GM18867 (cell line): ENCODE data around the gene ABAT.

Source experiments
- ATAC-seq: cut with Tn5 transposase; IDR thresholded peaks from one replicate; pipeline ENCODE4 v1.9.1; 2021; ENCODE audit warnings: mild to moderate bottlenecking, moderate library complexity; ENCODE audit not compliant: unreplicated experiment

The ABAT gene

DNA sequence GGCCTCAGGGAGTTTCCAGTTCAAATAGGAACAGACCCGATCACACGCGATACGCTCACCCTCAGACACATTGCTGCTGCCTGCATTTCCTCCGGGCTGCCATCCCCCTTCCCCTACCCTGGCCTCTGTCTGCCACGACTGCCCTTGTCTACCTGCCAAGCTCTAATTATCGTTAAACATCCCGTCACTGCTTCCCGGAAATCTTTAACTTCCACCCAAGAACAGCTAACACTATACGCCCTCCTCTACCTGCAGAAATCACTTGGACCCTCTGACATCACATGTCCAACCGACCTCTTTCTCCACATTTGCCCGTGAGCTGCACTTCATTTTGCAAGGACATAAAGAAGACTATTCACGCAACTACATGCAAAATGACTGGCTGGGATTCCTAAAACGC, 40.4 kb downstream of the ABAT start:
- ATAC-seq, result no peak

DNA sequence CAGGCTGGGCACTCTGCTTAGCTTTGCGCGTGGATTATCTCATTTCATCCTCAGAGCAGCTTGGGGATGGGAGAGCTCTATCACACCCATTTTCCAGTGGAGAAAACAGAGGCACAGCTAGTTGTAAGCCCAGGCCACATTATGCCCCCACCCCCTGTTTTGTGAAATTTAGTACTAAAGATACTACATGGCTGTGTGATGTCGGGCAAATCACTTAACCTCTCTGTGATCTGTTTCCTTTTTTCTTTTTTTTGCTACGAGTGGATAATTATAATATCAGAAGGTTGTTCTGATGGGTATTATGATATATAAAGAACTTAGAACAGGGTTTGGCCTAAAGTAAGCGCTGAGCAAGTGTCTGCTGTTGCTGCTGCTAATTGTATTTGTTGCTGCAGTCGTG, 41.6 kb downstream of the ABAT start:
- no peak for ATAC-seq

DNA sequence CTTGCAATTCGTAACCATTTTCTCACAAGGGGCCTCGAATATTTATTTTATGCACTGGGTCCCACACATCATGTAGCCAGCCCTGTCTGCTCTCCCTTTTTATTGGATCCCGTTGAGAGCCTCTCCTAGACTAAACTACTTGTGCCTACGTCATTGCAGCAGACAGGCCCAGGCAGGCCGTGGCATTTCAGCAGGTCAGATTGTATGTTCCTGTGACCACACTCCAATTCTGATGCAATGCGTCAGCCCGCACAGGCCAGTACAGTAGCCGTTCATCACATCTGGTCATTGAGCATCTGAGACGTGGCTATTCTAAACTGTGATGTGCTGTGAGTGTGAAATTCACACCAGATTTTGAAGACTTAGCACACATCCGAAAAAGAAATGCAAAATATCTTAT, 42.2 kb downstream of the ABAT start:
- no peak for ATAC-seq

DNA sequence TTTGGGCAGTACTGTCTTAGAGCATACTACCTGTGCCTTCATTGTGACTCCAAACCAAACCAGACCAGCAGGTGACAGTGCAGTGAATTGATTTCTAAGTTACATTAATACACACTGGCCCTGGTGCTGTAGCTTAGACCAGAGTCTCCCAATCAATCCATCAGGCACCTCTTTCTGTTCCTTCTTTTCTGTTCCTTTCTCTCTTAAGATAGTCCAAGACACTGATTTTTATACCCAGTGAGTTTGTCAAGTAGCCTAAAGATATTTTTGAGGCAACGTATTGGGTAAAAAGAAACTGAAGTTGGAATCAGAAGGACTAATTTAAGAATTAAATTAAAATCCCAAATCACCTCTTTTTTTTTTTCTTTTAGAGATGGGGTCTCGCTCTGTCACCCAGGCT, 43.1 kb downstream of the ABAT start:
- ATAC-seq, result no peak

DNA sequence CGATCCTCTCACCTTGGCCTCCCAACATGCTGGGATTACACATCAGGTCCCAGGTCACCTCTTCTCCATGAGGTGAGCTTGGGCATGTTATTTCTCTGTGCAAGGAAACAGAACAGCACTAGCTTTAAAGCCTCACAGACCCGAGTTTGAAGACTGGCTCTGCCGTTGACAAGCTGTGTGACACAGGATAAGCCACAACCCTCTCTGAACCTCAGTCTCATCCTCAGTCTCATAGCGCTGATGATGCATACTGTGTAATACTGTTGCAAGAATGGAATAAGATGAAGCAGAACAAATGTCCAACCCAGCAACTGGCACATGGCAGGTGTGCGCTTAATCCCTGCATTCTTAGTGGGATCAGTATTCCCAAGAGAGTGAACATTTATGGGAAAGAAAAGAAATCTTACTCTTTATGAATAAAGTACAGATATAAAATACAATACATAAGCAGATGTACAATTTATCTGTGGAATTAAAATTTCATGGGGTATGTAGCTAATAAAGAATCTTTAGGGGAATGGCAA, 43.5 kb downstream of the ABAT start:
- ATAC-seq, result no peak

DNA sequence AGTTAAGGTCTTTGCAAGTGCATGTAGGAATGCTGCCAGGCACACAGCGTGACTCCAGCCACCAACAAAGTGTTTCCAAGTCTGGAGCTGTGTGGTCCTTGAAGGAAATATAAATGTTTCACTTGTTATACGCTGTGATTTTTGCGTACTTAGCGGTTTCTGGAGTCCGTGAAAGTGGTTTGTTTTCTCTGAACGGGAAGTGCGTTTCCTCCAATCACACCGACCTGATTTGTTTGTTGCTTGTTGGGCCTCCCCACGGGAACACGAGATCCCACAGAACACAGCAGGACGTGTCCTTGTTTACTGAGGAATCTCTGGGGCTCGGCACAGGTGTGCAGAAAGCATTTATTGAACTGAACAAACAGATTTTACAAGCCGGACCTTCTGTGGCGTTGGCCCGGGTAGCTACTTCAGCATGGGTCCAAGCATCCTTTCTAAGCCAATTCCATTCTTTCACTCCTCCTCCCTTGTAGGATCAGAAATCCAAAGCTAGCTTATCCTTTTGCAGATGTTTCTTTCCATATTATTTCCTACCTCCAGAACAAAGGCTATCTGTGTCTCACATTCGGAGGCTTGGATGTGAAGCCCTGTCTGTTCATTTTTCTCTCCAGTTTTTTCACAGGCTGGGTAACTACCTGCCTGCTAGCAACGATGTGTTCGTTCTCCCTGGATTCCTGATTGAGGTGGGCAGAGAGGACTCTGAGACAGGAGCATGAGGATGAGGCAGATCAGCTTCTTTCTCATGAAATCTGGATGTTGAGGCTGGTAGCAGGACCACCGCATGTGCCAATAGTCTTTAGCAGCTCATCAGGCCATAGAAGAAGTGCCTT, 44.6 kb downstream of the ABAT start:
- no peak for ATAC-seq

DNA sequence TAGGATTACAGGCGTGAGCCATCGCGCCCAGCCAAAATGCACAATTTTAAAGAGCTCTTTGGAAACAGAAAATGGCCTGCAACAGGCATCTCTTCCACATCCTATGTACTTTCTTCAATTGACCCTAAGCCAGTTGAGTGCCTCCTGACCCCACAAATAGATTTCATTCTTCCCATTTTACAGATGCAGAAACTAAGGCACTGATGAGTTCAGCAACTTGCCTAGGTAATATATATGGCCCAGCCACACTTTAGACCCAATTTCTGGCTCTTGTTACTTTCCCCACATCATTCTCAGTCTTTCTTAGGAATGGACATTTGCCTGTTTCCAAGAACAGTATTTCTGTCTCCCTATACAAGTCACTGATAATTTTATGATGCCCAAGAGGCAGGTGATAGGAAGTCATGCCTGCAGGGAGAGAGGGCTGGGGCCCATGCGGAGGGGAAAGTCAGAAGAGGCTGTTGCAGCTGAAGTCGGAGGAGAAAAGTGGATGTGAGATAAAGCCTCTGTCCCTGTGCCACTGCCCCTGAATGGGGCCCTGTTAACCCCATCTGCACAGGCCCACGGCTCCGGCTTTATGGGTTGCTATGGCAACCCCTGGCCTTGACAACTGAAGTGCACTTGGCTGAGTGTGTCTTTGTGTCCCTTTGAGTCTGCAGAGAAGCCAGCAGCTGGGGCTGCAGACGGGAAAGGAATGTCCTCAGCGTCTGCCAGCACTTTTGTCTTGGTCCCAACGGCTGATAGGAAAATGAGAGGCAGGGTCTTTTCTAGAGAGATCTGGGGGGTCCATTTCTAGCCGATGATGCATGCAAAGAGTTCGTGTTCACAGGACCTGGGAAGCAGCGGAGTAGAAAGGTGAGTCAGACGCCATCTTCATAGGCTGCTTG, 45.9 kb downstream of the ABAT start:
- ATAC-seq, result no peak

DNA sequence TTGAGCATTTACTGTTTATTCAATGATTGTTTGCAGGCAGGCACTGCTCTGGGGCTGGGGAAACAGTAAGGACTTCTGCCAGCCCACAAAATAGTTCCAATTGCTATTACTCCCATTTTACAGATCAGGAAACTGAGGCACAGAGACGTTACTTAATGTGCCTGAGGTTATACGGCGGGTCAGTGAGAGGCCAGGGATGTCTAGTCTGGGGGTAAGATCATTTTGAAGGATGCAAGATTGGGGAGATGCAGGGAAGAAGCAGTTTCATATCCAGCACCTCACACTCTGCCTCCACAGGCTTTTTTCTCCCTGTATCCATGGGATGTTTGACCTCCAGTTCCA, 46.5 kb downstream of the ABAT start:
- ATAC-seq, result no peak

DNA sequence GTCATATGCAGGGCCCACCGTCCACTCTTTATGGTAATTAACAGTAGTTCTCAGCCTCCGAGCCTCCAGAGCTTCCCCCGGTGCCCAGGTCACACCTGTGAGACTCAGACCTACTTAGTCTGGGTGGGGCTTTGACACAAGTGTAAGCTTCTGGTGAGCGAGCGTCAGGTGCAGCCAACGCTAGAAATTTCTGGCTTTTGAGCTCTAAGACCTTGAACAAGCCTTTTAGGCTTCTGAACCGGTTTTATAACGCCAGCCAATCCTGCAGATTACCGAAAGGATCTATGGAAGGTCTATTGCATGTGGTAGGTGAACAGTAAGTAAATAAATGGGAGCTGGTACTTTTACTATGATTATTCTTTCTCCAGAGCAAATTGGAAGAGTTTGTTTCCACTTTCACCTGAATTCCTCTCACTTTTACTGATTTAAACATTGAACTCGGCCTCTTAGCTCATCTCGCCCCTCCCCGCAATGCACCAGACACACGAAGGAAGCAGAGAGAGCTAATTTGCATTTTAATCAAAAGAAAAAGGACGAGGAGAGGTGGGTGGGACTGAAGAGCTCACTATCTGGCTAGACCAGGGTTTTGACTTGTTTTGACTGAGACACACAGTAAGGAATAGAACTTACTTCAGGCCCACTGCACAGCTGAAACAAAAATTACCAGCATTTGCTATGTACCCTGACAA, 47.1 kb downstream of the ABAT start:
- no peak for ATAC-seq

DNA sequence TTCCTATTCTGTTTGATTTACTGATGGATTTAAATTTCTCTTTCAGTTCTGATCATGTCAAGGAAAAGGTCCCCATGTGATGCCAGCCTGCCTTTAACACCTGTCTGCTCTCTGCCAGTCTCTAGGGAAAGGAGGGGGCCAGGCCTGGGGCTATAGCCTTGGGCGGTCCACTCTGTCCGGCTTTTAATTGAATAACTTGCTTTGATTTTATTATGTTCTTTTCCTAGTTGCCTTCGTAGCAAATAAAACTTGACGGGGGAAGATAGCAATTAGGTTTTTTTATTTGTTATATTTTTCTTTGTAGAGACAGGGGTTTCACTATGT, 47.6 kb downstream of the ABAT start:
- no peak for ATAC-seq

DNA sequence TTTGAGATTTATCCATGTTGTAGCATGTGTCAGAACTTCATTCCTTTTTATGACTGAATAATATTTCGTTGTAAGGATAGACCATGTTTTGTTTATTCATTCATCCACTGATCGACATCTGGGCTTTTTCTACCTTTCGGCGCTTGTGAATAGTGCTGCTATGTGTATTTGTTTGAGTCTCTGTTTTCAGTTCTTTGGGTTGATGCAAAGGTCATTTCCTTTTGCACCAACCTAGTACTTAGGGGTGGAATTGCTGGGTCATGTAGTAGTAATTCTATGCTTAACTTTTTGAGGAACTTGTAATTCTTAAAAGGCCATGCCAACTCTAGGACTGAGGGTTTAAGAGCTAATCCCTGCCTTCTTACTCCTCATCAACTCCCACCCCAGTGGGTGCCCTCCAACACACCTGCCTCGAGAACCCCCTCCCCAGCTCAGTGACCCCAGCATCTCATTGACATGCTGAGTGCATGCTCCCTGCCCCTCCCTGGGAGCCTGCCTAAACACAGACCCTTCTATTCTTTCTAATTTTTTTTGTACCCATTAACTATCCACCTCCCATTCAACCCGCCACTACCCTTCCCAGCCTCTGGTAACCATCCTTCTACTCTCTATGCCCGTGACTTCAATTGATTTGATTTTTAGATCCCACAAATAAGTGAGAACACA, 51.2 kb downstream of the ABAT start:
- ATAC-seq, result no peak

DNA sequence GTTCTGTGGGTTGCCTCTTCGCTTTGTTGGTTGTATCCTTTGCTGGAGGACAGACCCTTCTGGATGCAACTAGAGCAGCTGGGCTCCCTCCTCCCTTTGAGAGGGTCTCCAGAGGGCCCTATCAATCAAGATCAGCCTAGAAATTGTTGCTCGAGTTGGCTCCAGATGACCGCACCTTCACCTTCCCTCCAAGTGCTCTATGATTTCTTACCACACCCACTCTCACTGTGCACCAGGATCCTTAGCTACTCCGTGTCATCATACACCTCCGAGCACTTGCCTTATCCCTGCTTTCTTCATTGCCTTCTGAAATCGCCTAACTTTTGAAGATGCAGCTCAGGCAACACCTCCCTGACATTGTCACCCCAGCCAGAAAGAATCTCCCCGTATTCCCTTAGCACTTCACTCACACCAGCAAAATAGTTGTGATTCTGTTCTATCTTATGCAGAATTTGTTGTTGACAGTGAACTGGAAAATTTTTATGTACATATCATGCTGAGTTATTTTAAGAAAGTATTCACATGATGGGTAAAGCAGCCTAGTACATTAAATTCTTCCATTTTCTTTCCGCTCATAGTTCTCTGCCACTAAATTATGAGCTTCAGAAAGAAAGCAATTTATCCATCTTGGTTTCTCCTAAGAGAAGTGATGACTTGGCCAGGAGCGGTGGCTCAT, 52.9 kb downstream of the ABAT start:
- ATAC-seq, result no peak

DNA sequence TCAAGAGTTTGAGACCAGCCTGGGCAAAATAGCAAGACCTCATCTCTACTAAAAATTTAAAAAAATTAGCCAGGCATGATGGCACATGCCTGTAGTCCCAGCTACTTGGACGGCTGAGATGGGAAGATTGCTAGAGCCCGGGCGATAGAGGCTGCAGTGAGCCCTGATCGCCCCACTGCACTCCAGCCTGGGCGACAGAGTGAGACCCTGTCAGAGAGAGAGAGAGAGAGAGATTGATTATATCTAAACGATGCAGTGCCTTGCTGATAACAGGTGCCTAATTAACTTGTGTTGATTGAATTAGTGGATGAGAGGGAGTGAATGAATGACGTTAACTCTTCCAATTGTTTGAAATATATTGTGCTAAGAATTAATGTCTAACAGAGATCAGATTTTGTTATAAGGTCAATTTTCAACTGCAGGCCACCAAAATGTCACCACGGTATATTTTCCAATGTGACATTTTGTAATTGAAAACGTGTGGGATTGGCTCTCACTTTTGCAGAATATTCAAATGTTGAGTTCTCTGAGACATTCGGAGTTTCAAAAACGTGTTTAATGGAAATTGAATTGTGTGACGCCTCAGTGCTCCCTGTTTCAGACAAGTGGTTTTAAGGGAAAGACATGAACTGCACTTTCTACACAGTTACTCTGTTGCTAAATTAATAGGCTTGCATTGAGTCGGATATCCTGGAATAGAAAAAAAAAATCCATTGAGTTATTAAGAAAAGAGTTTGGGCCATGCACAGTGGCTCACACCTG, 53.6 kb downstream of the ABAT start:
- ATAC-seq, result no peak

DNA sequence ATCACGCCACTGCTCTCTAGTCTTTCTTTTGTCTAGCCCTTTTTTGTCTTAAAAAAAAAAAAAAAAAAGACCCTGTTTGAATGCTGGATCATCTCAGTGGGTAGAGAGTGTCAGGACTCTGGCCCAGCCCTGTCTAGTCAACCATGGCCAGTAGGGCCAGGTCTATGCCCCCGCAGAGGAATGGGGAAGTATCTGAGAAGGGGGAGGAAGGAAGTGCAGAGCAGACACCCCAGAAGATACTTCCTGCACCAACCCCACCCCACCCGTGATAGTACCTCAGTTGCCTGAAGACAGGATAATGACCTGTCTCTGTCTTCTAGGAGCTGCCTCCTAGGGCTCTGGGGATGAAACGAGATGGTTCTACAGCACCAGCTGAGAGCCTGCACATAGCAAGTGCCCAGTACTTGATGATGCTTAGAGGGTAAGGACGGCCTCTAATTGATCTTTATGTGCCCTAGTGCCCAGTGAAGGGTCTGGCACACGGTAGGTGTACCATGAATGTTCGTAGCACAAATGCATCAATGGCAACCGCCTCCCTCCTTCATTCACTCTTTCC, 55.4 kb downstream of the ABAT start:
- ATAC-seq, result peak; percentile 54

DNA sequence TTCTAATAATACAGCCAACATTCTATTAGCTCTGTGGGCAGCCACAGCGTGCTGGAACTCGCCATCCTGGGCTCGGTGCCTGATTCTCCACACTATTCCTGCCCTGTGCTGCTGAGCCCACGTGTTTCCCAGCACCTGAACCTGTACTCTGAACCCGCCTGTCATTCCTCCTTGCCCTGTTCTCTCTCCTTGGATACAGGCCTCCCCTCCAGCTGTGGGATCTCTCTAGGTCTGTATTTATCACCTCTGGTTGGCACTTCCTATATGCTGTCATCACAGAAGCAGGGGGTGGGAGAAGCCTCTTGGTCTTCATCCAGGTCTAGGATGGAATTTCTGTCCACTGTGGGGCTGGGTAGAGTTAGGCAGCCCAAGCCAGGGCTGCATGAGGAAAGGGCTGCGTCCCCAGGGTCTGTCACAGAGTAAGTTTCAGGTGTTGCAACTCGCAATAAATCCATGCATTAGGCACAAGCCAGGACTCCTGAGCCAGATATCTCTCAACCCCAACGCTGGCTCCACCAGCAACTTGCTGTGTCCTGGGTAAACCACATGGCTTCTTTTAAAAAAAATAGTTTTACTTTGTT, 56.0 kb downstream of the ABAT start:
- no peak for ATAC-seq

DNA sequence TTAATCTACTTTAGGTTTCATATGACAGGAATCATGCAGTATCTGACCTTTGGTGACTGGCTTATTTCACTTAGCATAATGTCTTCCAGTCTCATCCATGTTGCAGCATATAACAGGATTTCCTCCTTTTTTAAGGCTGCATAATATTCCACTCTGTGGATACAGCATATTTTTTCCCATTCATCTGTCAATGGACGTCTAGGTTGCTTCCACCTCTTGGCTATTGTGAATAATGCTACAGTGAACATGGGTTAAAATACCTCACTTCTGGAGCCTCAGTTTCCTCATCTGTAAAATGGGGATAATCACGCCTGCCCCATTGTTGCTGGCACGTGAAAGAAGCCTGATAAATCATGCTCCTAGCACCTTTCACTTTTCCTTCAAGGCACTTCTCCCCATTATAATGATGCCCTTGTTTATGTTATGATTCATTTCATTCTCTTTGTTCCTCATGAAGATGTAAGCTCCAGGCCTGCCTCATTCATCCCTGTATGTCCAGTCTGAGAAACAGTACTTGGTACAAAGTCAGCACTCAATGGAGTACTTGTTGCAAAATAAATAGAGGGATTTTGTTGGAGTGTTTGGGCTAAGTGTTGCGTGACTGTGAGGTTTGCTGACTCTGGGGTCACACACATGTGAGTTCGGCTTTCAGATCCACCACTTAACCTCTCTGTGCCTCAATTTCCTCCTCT, 59.6 kb downstream of the ABAT start:
- no peak for ATAC-seq

DNA sequence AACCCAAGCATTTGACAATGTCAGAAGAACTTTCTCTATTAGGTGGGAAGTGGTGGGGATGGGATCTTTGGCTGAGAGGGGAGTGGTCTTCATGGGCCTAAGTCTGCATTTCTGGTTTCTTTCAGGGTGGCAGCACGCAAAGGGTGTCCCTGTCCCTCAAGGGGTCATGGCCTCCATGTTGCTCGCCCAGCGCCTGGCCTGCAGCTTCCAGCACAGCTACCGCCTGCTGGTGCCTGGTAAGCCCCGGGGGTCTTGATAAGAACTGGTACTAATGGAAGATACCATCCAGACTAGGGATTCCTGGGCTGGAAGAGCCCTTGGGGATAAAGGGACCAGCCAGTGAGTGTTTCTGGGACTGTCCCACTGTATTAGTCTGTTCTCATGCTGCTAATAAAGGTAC, 61.2 kb downstream of the ABAT start:
- ATAC-seq, result no peak

DNA sequence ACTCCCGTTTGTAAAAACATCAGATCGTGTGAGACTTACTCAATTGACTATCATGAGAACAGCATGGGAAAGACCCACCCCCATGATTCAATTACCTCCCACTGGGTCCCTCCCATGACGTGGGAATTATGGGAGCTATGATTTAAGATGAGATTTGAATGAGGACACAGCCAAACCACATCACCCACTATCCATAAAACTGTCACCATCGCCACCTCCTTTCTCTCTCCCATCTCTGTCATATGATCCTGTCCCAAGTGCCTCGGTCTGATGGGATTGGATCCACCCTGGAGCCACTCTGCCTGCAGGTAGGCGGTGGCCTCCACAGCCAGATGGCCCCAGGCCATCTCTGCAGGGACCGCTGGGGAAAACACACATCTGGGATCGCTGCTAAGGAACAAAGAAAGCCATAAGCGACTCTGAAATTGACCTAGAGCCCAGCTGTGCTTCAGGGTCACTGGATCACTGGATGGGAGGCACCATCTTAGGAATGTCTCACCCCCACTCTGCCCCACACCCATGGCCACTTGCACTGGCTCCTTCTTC, 61.8 kb downstream of the ABAT start:
- ATAC-seq, result no peak
